GM19238 (cell line): Measurements from ENCODE around the gene RHEX.

ENCODE experiments used
- DNase-seq: peaks from one replicate; pipeline ENCODE4 v3.0.0; 2011; ENCODE audit warnings: low spot score; ENCODE audit not compliant: insufficient read length

RHEX gene

DNA sequence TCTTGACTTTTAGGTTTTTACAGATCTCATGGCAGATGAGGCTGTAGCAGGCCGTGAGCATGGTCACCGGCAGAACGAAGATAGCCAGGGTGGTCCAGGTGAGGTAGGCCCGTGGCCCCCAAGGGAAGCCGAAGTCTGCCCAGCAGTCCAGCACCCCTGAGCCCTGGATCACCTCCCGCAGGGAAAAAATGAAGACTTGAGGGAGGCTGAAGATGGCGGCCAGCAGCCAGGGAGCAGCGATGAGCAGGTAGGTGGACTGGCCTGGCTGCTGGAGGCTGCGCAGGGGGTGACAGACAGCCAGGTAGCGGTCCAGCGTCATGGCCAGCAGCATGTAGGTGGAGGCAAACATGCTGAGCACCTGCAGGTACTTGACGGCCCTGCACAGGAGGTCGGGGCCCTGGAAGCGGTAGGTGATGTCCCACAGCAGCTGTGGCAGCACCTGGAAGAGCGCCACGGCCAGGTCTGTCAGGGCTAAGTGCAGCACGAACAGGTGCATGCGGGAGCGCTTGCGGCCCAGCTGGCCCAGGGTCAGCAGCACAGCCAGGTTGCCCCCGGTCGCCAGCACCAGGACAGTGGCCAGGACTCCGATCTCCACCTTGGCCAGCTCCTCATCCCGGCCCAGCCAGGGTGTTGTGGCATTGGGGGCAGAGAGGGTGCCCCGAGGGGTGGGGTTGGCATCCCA lies 63.4 kb downstream of the RHEX start:
- no peak for DNase-seq

- DNase-seq = no peak
These were observed 63.8 kb downstream of the RHEX start for GRCh38 chr1:206116873-206117150.

DNA sequence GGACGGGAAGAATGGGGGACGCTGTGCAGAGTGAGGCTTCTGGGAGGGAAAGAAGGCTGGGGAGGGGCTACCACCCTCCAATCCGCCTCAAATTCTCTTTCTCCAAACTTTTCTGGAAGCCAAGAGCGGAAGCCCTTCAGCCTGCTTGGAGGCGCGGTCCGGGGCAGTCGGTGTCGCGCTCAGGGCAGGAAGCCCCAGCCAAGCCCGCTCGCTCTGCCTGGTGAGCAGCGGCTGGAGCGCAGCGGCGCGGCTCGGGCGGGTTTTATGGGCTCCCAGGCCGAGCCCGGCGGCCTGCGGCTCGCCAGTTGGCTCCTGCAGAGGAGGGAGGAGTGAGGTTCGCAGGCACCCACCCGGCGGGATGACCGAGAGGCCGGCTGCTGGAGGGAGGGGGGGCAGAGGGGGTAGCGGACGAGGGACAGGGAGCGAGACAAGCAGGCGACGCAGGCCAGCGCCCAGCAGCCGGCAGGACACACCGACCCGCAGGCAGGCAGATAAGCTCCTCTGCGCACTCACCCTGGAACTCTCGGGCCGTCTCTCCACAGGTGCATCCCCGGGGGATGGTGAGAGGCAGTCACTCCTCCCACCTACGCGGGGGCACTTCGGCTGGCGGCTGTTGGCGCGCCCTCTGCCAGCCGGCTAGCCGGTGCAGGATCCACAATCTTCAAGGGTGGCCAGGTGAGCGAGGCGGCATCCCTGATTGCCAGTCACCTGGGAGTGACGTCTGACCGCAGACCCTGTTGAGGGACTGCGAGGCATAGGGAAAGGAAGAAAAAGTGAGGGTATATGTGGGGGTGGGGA lies 64.4 kb downstream of the RHEX start, which contains the start of gene AVPR1B:
TSS of gene AVPR1B (minus strand) at position 238 of the 798 bp plus-strand sequence. CDS start 498 bp downstream, outside the sequence.
- DNase-seq = no peak

DNA sequence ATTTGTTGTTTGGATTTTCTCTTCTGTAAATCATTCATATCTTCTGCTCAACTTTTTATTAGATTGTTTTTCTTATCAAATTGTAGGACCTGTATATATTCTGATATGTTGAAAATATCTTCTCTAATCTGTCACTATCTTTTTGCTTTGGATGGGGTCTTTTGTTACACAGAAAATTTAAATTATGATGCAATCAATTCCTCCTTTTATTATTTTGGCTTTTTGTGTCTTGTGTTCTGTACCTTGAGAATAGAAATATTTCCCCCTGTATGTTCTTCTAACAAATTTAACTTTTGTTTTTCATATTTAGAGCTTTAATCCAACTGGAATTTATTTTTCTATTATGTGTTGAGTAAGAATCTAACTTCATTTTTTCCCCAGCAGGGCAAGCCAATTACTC lies 67.4 kb downstream of the RHEX start:
- DNase-seq = no peak

- no peak for DNase-seq
These were observed 68.3 kb downstream of the RHEX start for GRCh38 chr1:206121269-206121668.

GRCh38 chr1:206122686-206123085 lies 69.7 kb downstream of the RHEX start:
- no peak for DNase-seq

DNA sequence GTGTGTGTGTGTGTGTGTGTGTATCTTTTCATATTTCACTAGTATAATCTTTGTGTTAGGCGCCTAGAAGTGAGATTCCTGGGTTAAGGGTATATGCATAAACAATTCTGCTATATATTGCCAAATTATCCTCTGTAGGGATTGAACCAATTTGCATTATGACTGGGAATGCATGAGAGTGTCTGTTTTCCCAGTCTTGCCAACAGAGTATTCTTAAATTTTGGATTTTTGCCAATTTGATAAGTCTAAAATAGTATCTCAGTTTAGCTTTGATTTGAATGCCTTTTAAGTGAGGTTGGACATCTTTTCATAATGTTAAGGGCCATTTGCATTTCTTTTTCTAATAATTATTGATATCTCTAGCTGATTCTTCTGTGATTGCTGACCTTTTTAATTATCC lies 72.4 kb downstream of the RHEX start:
- no peak for DNase-seq

GRCh38 chr1:206127336-206127735 lies 74.4 kb downstream of the RHEX start:
- no peak for DNase-seq

DNA sequence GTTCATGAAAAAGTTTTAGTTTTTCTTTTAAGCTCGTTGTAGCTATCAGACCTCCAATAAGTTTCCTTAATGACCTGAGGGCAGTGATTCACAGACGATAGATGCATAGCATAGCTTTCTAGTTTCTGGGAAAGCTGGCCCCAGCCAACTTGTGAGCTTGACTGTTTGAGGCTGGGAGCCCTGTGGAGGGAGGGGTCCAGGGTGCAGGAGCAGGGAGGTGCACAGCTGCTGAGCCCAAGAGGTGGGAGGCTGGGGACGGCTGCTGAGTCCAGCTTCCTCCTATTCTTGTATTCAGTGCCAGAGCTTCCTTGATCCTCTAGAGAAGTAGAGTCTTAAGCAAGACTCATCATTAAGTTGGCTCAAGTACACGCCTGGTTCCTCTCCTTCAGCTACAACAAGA lies 75.2 kb downstream of the RHEX start:
- no peak for DNase-seq

GRCh38 chr1:206131037-206131436 lies 78.1 kb downstream of the RHEX start:
- DNase-seq = no peak

DNA sequence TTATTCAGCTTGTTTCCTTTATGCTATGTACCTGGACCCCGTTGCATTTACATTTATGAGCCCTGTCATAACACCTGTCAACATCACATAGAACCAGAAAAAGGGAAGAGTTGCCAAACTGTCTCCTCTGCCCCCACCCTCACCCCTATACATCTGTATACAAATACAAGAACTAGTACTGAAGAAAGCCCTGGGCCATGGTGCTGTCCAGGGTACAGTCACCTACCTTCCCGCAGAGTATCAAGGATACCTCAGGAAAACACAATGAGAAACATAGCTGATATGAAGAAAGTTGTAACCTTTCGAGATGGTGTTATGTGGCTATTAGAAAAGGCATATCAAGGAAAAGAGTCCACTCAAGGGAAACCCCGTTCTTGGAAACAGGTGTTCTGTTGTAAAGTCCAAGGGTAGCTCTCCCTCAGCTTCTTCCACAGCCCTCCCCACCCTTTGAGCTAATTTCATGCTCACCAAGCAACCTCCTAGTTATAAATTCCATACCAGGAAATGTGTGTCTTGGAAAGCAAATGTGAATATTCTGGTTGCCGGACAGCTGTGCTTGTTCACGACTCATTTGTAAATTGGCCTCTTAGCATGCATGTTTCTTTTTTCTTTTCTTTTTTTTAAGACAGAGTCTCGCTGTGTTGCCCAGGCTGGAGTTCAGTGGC lies 80.9 kb downstream of the RHEX start:
- DNase-seq = no peak

- no peak for DNase-seq
These were observed 82.3 kb downstream of the RHEX start for GRCh38 chr1:206135248-206135647.

DNA sequence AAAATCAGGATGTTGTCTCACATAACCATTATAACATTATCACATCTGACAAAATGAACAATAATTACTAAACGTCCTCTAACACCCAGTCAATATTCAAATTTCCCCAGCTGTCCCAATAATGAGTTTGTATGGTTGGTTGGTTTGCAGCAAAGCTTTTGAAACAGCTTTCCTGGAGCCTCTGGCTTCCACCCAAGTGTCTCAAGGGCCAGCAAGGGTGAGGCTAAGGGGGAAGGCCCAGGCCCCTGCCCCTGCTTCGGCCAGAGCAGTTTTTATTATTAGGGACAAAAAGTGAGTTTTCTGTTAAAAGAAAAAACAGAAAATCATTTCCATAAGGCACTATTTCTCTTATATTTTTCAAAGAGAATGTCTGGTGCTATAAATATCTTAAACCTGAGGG lies 83.3 kb downstream of the RHEX start:
- DNase-seq = no peak

- DNase-seq = no peak
These were observed 89.0 kb downstream of the RHEX start for GRCh38 chr1:206142011-206142410.

DNA sequence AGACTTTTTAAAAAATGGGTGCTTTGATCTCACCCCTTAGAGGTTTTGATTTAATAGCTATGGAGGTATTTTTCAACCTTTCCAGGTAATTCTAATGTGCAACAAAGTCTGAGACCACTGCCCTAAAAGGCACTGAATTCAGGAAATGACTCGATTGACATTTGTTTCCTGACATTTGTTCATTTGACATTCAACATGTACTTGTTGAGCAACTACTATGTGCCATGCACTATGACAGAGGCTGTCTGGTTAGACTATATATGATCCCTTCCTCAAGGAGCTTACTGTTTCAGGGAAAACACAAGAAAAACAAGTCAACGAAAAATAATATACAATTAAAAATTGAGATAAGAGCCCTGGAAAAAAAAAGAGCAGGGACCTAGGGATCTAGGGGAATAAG lies 89.8 kb downstream of the RHEX start:
- no peak for DNase-seq

GRCh38 chr1:206143537-206144172 lies 90.7 kb downstream of the RHEX start:
- no peak for DNase-seq

- DNase-seq = no peak
These were observed 91.6 kb downstream of the RHEX start for GRCh38 chr1:206144605-206145004.

- no peak for DNase-seq
These were observed 92.9 kb downstream of the RHEX start for GRCh38 chr1:206145771-206146290.
